MM.1S (cell line): ENCODE data around the gene RABEP2.
"Not testable (repeated sequence)": the region's sequence is repeated elsewhere in the genome, so short reads cannot be mapped to it uniquely, and the experiment has no call there.

Source experiments
- DNase-seq: peaks from one replicate; pipeline ENCODE4 v3.0.0-alpha.2; 2015
- H2AFZ ChIP-seq: fragments of 300-600 bp; sonication (generic); 2 replicates; pipeline ENCODE4 v1.6.0; 2016; ENCODE audit warnings: antibody characterized with exemption, low read length
- H3F3A ChIP-seq: fragments of 300-600 bp; sonication (generic); 2 replicates; pipeline ENCODE4 v1.6.1; 2016; ENCODE audit warnings: mild to moderate bottlenecking, antibody characterized with exemption, low read length, moderate library complexity, mixed read lengths; ENCODE audit not compliant: insufficient read depth
- H3K27ac ChIP-seq: fragments of 300-600 bp; sonication (generic); 2 replicates; pipeline ENCODE4 v1.5.1; 2016; ENCODE audit warnings: mild to moderate bottlenecking, low read length
- H3K27me3 ChIP-seq: fragments of 300-600 bp; sonication (generic); replicated peaks from 2 replicates; pipeline ENCODE4 v1.6.0; 2016; ENCODE audit warnings: low read length; ENCODE audit not compliant: insufficient read depth
- H3K36me3 ChIP-seq: fragments of 300-600 bp; sonication (generic); replicated peaks from 2 replicates; pipeline ENCODE4 v1.6.1; 2016; ENCODE audit warnings: mild to moderate bottlenecking, low read length, mixed read lengths; ENCODE audit not compliant: insufficient read depth
- H3K4me1 ChIP-seq: fragments of 300-600 bp; sonication (generic); 2 replicates; pipeline ENCODE4 v1.6.1; 2016; ENCODE audit warnings: low read length, mixed read lengths
- H3K4me2 ChIP-seq: fragments of 300-600 bp; sonication (generic); 2 replicates; pipeline ENCODE4 v1.6.0; 2016; ENCODE audit warnings: low read depth, low read length
- H3K4me3 ChIP-seq: fragments of 300-600 bp; sonication (generic); 2 replicates; pipeline ENCODE4 v1.5.1; 2016; ENCODE audit warnings: low read length, mixed read lengths
- H3K79me2 ChIP-seq: fragments of 300-600 bp; sonication (generic); 2 replicates; pipeline ENCODE4 v1.6.1; 2016; ENCODE audit warnings: mixed run types, low read length, mixed read lengths
- H3K9ac ChIP-seq: fragments of 300-600 bp; sonication (generic); 2 replicates; pipeline ENCODE4 v1.6.1; 2016; ENCODE audit warnings: low read length, mixed read lengths
- H3K9me2 ChIP-seq: fragments of 300-600 bp; sonication (generic); replicated peaks from 2 replicates; pipeline ENCODE4 v1.6.1; 2016; ENCODE audit warnings: mild to moderate bottlenecking, low read length, mixed read lengths; ENCODE audit not compliant: insufficient read depth
- H3K9me3 ChIP-seq: fragments of 300-600 bp; sonication (generic); replicated peaks from 2 replicates; pipeline ENCODE4 v1.6.1; 2016; ENCODE audit warnings: mild to moderate bottlenecking, low read length, mixed read lengths; ENCODE audit not compliant: insufficient read depth
- H4K20me1 ChIP-seq: fragments of 300-600 bp; sonication (generic); 2 replicates; pipeline ENCODE4 v1.6.1; 2016; ENCODE audit warnings: mild to moderate bottlenecking, low read length, moderate library complexity, mixed read lengths; ENCODE audit not compliant: insufficient read depth
- EZH2 ChIP-seq: fragments of 300-600 bp; sonication (generic); optimal IDR thresholded peaks from 2 replicates; pipeline ENCODE3; 2017; ENCODE audit warnings: low read depth, mild to moderate bottlenecking, antibody characterized with exemption, low read length, mixed read lengths
- EZH2phosphoT487 ChIP-seq: fragments of 300-600 bp; sonication (generic); IDR thresholded peaks from 2 replicates; pipeline ENCODE4 v1.6.1; 2018; ENCODE audit warnings: antibody characterized with exemption, low read length
- TF ChIP-seq, protein P1 (sequence below): fragments of 300-600 bp; sonication (generic); IDR thresholded peaks from 2 replicates; pipeline ENCODE4 v1.5.1; 2016; ENCODE audit warnings: antibody characterized with exemption, low read length, mixed read lengths

RABEP2 gene

DNA sequence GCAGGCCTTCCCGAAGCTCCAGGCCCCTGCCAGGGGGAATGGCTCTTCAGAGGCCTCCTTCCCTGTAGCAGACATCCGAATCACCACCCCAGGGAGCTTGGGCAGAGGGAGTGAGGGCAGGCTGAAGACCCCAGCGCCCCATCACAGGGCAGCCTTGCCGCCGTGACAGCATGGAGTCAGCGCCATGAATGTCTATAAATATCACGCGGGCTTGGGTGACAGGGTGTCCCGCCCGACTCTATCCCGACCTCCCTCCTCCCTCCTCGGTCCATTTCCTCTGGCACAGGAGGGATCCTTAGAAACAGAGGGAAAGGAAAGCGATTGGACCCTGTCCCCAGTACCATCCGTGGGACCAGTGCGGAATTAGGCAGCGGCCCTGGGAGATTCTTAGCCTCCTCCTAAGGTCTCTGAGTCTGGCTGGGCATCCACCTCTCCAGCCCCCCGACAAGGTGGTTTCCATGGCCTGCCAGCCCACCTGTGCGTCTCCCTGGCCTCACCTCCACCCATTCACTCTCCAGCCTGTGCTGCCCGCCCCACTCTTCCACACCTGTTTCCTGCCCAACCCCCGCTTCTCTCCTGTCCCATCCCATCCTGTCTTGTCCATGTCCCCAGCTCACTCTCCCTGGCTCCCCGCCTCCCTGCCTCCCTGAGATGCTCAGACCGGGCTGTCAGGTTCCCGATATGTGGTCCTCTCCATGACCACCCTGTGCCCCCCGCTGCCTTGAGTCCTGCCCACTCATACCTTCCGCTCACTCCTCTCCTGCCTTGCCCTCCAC is 41.6 kb downstream of the RABEP2 start:
- Histone ChIP-seq H3K36me3 (no peaks in the 10 kb centered on the region), H3K9me2 (no peaks in the 10 kb centered on the region), H3K9ac (no peak overlapping the region), H3K27ac (no peak overlapping the region), H4K20me1 (no peaks in the 10 kb centered on the region), H3K4me3 (no peak overlapping the region), H2AFZ (no peak overlapping the region), H3K27me3 (no peaks in the 10 kb centered on the region), H3K9me3 (no peaks in the 10 kb centered on the region), H3F3A (no peaks in the 10 kb centered on the region), H3K79me2 (no peaks in the 10 kb centered on the region), H3K4me1 (peaks cover 6% of the 10 kb centered on the region; the same call in 1 of the 2 replicates), H3K4me2 (no peak overlapping the region)
- TF ChIP-seq EZH2phosphoT487: no peak
- TF ChIP-seq, protein P1, sequence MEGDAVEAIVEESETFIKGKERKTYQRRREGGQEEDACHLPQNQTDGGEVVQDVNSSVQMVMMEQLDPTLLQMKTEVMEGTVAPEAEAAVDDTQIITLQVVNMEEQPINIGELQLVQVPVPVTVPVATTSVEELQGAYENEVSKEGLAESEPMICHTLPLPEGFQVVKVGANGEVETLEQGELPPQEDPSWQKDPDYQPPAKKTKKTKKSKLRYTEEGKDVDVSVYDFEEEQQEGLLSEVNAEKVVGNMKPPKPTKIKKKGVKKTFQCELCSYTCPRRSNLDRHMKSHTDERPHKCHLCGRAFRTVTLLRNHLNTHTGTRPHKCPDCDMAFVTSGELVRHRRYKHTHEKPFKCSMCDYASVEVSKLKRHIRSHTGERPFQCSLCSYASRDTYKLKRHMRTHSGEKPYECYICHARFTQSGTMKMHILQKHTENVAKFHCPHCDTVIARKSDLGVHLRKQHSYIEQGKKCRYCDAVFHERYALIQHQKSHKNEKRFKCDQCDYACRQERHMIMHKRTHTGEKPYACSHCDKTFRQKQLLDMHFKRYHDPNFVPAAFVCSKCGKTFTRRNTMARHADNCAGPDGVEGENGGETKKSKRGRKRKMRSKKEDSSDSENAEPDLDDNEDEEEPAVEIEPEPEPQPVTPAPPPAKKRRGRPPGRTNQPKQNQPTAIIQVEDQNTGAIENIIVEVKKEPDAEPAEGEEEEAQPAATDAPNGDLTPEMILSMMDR: no peak
- TF ChIP-seq EZH2: no peak
- DNase-seq: no peak

DNA sequence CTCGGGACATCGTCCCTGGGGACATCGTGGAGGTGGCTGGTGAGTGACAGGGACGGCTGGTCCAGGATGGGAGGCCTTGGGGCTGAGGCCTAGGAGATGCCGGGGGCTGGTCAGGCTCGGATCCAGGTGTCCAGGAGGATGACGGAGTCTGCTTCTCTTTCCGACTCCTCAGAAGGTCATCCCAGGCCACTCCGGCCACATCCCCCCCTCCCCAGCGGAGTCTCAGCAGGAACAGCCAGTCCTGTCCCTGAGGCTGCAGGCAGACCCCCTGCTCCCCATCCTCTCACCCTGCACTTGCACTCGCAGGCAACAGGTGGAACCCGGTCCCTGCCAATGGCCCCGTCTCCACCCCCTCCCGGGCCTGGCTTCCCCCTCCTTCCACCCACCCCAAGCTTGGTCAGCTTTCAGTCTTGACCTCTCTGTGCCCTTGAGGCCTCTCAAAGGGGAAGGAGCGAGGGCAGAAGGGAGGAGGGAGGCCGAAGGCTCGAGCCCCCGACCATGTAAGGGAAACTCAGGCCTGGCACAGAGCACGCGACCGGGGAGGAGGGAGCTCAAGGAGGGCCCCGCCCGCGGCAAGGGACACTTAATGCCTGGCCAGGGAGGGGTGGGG is 42.4 kb downstream of the RABEP2 start:
- Histone ChIP-seq H3F3A (no peaks in the 10 kb centered on the region), H3K4me1 (peaks cover 6% of the 10 kb centered on the region; the same call in 1 of the 2 replicates), H3K9ac (no peak overlapping the region), H3K79me2 (no peaks in the 10 kb centered on the region), H3K9me2 (no peaks in the 10 kb centered on the region), H4K20me1 (no peaks in the 10 kb centered on the region), H3K9me3 (no peaks in the 10 kb centered on the region), H2AFZ (no peak overlapping the region), H3K4me2 (no peak overlapping the region), H3K27me3 (no peaks in the 10 kb centered on the region), H3K36me3 (no peaks in the 10 kb centered on the region), H3K4me3 (no peak overlapping the region), H3K27ac (no peak overlapping the region)
- no peak for TF ChIP-seq EZH2
- TF ChIP-seq, protein P1: no peak
- TF ChIP-seq EZH2phosphoT487: no peak
- no peak for DNase-seq

DNA sequence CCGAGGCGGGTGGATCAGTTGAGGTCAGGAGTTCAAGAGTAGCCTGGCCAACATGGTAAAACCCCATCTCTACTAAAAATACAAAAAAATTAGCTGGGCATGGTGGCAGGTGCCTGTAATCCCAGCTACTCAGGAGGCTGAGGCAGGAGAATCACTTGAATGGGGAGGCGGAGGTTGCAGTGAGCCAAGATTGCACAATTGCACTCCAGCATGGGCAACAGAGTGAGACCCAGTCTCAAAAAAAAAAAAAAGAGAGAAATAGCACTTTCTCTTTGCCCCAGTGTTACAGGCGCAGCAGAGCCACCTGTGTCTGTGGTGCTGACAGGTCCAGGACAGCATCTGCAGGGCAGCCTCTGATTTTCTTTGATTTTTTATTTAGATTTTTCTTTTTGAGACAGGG is 43.5 kb downstream of the RABEP2 start:
- H2AFZ ChIP-seq, H4K20me1 ChIP-seq: not testable (repeated sequence)

DNA sequence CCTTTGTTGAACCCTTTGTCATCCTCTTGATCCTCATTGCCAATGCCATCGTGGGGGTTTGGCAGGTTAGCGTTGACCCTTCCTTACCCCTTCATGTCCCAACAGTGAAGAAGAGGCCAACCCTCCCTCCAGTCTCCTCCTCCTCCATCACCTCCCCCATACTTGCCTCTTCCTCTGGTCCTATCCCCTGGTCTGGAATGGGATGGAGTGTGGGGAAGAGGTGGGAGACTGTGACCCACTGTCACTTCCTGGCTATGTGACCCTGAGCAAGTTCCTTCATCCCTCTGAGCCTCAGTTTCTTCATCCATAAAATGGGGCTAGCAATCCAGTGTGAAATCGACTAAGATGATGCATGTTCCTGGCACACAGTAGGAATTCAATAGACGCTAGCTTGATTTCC is 44.1 kb downstream of the RABEP2 start:
- TF ChIP-seq, protein P1: no peak
- TF ChIP-seq EZH2phosphoT487: no peak
- TF ChIP-seq EZH2: no peak
- Histone ChIP-seq H3K4me1 (peaks cover 6% of the 10 kb centered on the region; the same call in 1 of the 2 replicates), H3K4me2 (no peak overlapping the region), H3K79me2 (no peaks in the 10 kb centered on the region), H2AFZ (no peak overlapping the region), H3K27ac (no peak overlapping the region), H3K4me3 (no peak overlapping the region), H3K9me2 (no peaks in the 10 kb centered on the region), H3K36me3 (no peaks in the 10 kb centered on the region), H3K9me3 (no peaks in the 10 kb centered on the region), H3F3A (no peaks in the 10 kb centered on the region), H3K27me3 (no peaks in the 10 kb centered on the region), H4K20me1 (no peaks in the 10 kb centered on the region), H3K9ac (no peak overlapping the region)
- DNase-seq: no peak

More for the DNA sequence above, 43.5 kb downstream of the RABEP2 start:
- H3K79me2 ChIP-seq, H3K9ac ChIP-seq, H3K9me3 ChIP-seq, H3F3A ChIP-seq, DNase-seq, H3K27ac ChIP-seq, H3K9me2 ChIP-seq, H3K27me3 ChIP-seq, H3K4me1 ChIP-seq, H3K4me3 ChIP-seq, H3K4me2 ChIP-seq, H3K36me3 ChIP-seq: not testable (repeated sequence)
